Activated B cell treated with CpG ODN at 0.5 μM for 24 hours (primary cell): ENCODE results near the gene MDN1. TPM values are rescaled to one million over a fixed set of nuclear protein-coding genes. Genes with fewer than 3 reads are reported as not detected.

ENCODE experiments used
- ATAC-seq: fragments of 200-7000 bp; cut with Tn5 transposase; one replicate; pipeline ENCODE4 v1.10.0; 2021; ENCODE audit warnings: low read depth, mild to moderate bottlenecking, moderate library complexity
- CTCF ChIA-PET: fragments of 350-600 bp; sonication (Branson Sonifier 250); formaldehyde crosslinking; loops from one replicate; lab custom pipeline; 2021; ENCODE audit warnings: antibody characterized with exemption; lab: Charles Lee
- POLR2A ChIA-PET: fragments of 350-600 bp; sonication (Branson Sonifier 250); formaldehyde crosslinking; loops from one replicate; lab custom pipeline; 2021; ENCODE audit warnings: antibody characterized with exemption; lab: Charles Lee
- DNase-seq: peaks from one replicate; pipeline ENCODE4 v3.0.0; 2022
- H3K27ac Mint-ChIP-seq: one replicate; pipeline ENCODE4 v1.8.0; 2020; ENCODE audit warnings: mixed read lengths
- H3K27me3 Mint-ChIP-seq: one replicate; pipeline ENCODE4 v1.8.0; 2021; ENCODE audit warnings: mixed read lengths
- H3K36me3 Mint-ChIP-seq: one replicate; pipeline ENCODE4 v1.8.0; 2021; ENCODE audit warnings: low read depth, mixed read lengths
- H3K4me1 Mint-ChIP-seq: one replicate; pipeline ENCODE4 v1.8.0; 2021; ENCODE audit warnings: mixed read lengths
- H3K4me3 Mint-ChIP-seq: one replicate; pipeline ENCODE4 v1.8.0; 2020; ENCODE audit warnings: mild to moderate bottlenecking, mixed read lengths
- H3K9me3 Mint-ChIP-seq: one replicate; pipeline ENCODE4 v1.8.0; 2020; ENCODE audit warnings: mixed read lengths
- intact Hi-C: fragments of 100-400 bp; cut with micrococcal nuclease; formaldehyde crosslinking; loops from one replicate; pipeline ENCODE4 v1.15.1; 2024
- total RNA-seq: library from RNA; stranded (reverse); gene quantifications from 2 replicates; pipeline ENCODE4 v1.2.3, GENCODE V29; 2022
- TF ChIP-seq, protein P1 (sequence below): fragments of 200-600 bp; IDR thresholded peaks from one replicate; pipeline ENCODE4 v1.8.0; 2022; ENCODE audit warnings: antibody characterized with exemption, mild to moderate bottlenecking

The MDN1 gene, protein sequence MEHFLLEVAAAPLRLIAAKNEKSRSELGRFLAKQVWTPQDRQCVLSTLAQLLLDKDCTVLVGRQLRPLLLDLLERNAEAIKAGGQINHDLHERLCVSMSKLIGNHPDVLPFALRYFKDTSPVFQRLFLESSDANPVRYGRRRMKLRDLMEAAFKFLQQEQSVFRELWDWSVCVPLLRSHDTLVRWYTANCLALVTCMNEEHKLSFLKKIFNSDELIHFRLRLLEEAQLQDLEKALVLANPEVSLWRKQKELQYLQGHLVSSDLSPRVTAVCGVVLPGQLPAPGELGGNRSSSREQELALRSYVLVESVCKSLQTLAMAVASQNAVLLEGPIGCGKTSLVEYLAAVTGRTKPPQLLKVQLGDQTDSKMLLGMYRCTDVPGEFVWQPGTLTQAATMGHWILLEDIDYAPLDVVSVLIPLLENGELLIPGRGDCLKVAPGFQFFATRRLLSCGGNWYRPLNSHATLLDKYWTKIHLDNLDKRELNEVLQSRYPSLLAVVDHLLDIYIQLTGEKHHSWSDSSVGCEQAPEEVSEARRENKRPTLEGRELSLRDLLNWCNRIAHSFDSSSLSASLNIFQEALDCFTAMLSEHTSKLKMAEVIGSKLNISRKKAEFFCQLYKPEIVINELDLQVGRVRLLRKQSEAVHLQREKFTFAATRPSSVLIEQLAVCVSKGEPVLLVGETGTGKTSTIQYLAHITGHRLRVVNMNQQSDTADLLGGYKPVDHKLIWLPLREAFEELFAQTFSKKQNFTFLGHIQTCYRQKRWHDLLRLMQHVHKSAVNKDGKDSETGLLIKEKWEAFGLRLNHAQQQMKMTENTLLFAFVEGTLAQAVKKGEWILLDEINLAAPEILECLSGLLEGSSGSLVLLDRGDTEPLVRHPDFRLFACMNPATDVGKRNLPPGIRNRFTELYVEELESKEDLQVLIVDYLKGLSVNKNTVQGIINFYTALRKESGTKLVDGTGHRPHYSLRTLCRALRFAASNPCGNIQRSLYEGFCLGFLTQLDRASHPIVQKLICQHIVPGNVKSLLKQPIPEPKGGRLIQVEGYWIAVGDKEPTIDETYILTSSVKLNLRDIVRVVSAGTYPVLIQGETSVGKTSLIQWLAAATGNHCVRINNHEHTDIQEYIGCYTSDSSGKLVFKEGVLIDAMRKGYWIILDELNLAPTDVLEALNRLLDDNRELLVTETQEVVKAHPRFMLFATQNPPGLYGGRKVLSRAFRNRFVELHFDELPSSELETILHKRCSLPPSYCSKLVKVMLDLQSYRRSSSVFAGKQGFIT (N-terminal part only)
- total RNA-seq: 59.8 and 65.4 TPM in 2 replicates

DNA sequence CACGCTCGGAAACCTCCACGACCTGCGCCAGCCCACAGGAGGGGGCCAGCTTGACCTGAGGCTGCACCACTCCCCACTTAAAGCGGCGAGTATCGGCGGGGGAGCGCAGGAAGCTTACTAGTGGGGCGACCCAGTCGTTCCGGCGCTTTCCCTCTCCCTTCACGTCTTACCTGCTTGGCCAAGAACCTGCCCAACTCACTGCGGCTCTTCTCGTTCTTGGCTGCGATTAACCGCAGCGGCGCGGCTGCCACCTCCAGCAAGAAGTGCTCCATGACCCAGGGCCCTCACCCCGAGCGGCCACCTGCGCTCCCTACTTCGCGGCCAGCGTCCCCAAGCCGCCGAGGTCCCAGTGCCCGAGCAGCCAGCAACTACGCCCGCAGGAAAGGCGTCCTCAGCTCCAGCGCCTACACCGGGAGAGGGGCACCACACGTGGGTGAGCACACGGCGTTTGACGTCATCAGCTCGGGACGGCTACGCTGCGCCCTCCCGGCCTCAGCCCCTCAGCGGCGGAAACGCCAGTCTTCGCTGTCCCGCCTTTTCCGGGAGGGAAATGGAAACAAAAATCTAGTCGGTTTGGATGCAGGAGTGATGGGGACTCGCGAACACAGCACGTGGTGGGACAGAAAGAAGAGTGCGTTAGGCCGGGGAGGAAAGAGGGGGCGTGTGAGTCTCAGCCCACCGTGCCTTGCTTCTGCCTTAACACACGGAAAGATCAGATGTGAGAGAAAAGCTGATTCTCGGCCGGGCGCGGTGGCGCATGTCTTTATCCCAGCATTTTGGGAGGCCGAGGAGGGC lies at the start of gene MDN1:
Gene MDN1 (minus strand): TSS at position 459 of the 795 bp plus-strand sequence. CDS start 187 bp downstream, at position 272.
- no peaks in the 10 kb centered on the region for H3K27me3 Mint-ChIP-seq
- CTCF ChIA-PET: interaction anchor here (0.9 to 1.7 kb wide), 5 partner anchors 10 to 654 kb away, joined by 3 to 16 read pairs (median 3); partner anchors contain the start of gene CASP8AP2
- peak; percentile 76 for DNase-seq
- H3K4me1 Mint-ChIP-seq: peaks cover 33% of the 10 kb centered on the region
- H3K4me3 Mint-ChIP-seq: peak within 1 kb of the TSS; percentile 95
- POLR2A ChIA-PET: interaction anchor here (0.7 to 2.6 kb wide), 11 partner anchors 10 to 768 kb away, joined by 3 to 87 read pairs (median 4); partner anchors contain the start of genes CASP8AP2, LYRM2 and MAP3K7
- H3K9me3 Mint-ChIP-seq: no peaks in the 10 kb centered on the region
- peaks cover 14% of the 10 kb centered on the region for H3K36me3 Mint-ChIP-seq
- peak within 1 kb of the TSS; percentile 95 for H3K27ac Mint-ChIP-seq
- intact Hi-C loops: loop anchor here (1.0 to 10.0 kb wide), 11 partner anchors 10 to 768 kb away; partner anchors contain the start of genes CASP8AP2, MAP3K7, PM20D2 and PNRC1
- TF ChIP-seq, protein P1, sequence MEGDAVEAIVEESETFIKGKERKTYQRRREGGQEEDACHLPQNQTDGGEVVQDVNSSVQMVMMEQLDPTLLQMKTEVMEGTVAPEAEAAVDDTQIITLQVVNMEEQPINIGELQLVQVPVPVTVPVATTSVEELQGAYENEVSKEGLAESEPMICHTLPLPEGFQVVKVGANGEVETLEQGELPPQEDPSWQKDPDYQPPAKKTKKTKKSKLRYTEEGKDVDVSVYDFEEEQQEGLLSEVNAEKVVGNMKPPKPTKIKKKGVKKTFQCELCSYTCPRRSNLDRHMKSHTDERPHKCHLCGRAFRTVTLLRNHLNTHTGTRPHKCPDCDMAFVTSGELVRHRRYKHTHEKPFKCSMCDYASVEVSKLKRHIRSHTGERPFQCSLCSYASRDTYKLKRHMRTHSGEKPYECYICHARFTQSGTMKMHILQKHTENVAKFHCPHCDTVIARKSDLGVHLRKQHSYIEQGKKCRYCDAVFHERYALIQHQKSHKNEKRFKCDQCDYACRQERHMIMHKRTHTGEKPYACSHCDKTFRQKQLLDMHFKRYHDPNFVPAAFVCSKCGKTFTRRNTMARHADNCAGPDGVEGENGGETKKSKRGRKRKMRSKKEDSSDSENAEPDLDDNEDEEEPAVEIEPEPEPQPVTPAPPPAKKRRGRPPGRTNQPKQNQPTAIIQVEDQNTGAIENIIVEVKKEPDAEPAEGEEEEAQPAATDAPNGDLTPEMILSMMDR: no peak
- peak; percentile 94 for ATAC-seq

DNA sequence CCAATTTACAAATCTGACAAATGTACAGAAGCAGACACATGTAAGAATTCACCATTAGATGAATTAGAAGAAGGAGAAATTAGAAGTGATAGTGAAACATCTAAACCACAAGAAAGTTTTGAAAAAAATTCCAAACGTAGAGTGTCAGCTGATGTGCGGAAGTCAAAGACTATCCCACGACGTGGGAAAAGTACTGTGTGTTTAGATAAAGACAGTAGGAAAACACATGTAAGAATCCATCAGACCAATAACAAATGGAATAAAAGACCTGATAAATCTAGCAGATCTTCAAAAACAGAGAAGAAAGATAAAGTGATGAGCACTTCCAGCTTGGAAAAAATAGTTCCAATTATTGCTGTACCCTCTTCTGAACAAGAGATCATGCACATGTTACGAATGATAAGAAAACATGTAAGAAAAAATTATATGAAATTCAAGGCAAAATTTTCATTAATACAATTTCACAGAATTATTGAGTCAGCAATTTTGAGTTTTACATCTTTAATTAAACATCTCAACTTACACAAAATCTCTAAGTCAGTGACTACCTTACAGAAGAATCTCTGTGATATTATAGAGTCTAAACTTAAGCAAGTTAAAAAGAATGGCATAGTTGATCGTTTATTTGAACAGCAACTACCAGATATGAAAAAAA lies 46.6 kb upstream of the MDN1 start:
- POLR2A ChIA-PET: interaction anchor here (0.6 kb wide), 1 partner anchor 9 kb away, joined by 4 read pairs; no protein-coding TSS in a partner anchor
- H3K4me3 Mint-ChIP-seq: no peak overlapping the region
- H3K36me3 Mint-ChIP-seq: peaks cover 68% of the 10 kb centered on the region
- DNase-seq (no peak), ATAC-seq (no peak)
- intact Hi-C loops: no loop called here
- CTCF ChIA-PET: no interaction called here
- H3K27me3 Mint-ChIP-seq: no peaks in the 10 kb centered on the region
- TF ChIP-seq, protein P1: no peak
- H3K4me1 Mint-ChIP-seq: peaks cover 20% of the 10 kb centered on the region
- no peaks in the 10 kb centered on the region for H3K9me3 Mint-ChIP-seq
- H3K27ac Mint-ChIP-seq: no peak overlapping the region

DNA sequence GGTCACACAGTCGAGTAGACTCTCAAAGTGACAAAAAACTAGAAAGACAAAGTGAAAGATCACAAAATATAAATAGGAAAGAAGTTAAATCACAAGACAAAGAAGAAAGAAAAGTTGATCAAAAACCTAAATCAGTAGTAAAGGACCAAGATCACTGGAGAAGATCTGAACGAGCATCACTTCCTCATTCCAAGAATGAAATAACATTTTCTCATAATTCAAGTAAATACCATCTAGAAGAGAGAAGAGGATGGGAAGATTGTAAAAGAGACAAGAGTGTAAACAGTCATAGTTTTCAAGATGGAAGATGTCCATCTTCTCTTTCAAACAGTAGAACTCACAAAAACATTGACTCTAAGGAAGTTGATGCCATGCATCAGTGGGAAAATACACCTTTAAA lies 43.1 kb upstream of the MDN1 start:
- Mint-ChIP-seq H3K4me1 (peaks cover 18% of the 10 kb centered on the region), H3K27ac (peak overlapping the region; percentile 61), H3K36me3 (peaks cover 66% of the 10 kb centered on the region), H3K27me3 (no peaks in the 10 kb centered on the region), H3K9me3 (no peaks in the 10 kb centered on the region), H3K4me3 (peak overlapping the region; percentile 40)
- ChIA-PET CTCF (no interaction called here), POLR2A (interaction anchor here (1.4 kb wide), 1 partner anchor 43 kb away, joined by 6 read pairs; the partner anchor contains the start of gene MDN1)
- intact Hi-C loops: no loop called here
- no peak for ATAC-seq
- no peak for DNase-seq
- TF ChIP-seq, protein P1: no peak

DNA sequence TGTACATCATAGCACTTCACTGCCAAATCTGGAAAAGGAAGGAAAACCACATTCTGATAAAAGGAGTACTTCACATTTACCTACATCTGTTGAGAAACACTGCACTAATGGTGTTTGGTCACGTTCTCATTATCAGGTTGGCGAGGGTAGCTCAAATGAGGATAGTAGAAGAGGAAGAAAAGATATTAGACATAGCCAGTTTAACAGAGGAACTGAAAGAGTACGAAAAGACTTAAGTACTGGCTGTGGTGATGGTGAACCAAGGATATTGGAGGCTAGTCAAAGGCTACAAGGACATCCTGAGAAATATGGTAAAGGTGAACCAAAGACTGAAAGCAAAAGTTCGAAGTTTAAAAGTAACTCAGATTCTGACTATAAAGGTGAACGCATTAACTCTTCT lies 42.7 kb upstream of the MDN1 start:
- CTCF ChIA-PET: no interaction called here
- Mint-ChIP-seq H3K9me3 (no peaks in the 10 kb centered on the region), H3K4me3 (peak overlapping the region; percentile 40), H3K27me3 (no peaks in the 10 kb centered on the region), H3K4me1 (peaks cover 18% of the 10 kb centered on the region), H3K36me3 (peaks cover 61% of the 10 kb centered on the region), H3K27ac (peak overlapping the region; percentile 61)
- ATAC-seq (peak; percentile 31), DNase-seq (no peak)
- POLR2A ChIA-PET: interaction anchor here (1.4 kb wide), 1 partner anchor 42 kb away, joined by 6 read pairs; the partner anchor contains the start of gene MDN1
- intact Hi-C loops: no loop called here
- TF ChIP-seq, protein P1: no peak
